H1 (cell line): ENCODE results near the gene GASK1B. TPM values are rescaled to one million over a fixed set of nuclear protein-coding genes. Genes with fewer than 3 reads are reported as not detected.

Experiments
- CTCF ChIA-PET: fragments of 300-600 bp; sonication (Branson Sonifier 250); formaldehyde crosslinking; loops from one replicate; lab custom pipeline; 2021; ENCODE audit not compliant: partially characterized antibody; lab: Charles Lee
- POLR2A ChIA-PET: fragments of 300-600 bp; sonication (Branson Sonifier 250); formaldehyde crosslinking; loops from one replicate; lab custom pipeline; 2021; ENCODE audit warnings: inconsistent platforms; ENCODE audit not compliant: partially characterized antibody; lab: Charles Lee
- DNase-seq, 2 experiments: peaks; one replicate each; pipeline versions ENCODE4 v3.0.0 to v3.0.0-alpha.2; 2010 to 2022; ENCODE audit warnings: low spot score in 2 of 2, low read depth in 1 of 2, mixed read lengths in 1 of 2
- FAIRE-seq: peaks from 2 replicates; lab custom pipeline; 2011; peaks lifted over from hg19 to GRCh38; lab: Jason Lieb, UNC
- H2AFZ ChIP-seq: 2 replicates; pipeline ENCODE4 v1.8.1; 2012; ENCODE audit warnings: low read length, inconsistent platforms
- H2AK5ac ChIP-seq: 2 replicates; pipeline ENCODE4 v1.6.1; 2013; ENCODE audit warnings: low read depth, low read length
- H2BK120ac ChIP-seq: replicated peaks from 2 replicates; pipeline ENCODE3; 2013; ENCODE audit warnings: low read depth, low read length, inconsistent platforms
- H2BK12ac ChIP-seq: 2 replicates; pipeline ENCODE4 v1.6.1; 2013; ENCODE audit warnings: low read depth, low read length
- H2BK15ac ChIP-seq: 2 replicates; pipeline ENCODE4 v1.6.1; 2013; ENCODE audit warnings: low read length
- H2BK20ac ChIP-seq: 2 replicates; pipeline ENCODE4 v1.6.1; 2013; ENCODE audit warnings: low read length
- H2BK5ac ChIP-seq: 2 replicates; pipeline ENCODE4 v1.6.1; 2013; ENCODE audit warnings: low read depth, low read length
- H3K14ac ChIP-seq: 2 replicates; pipeline ENCODE4 v1.6.1; 2013; ENCODE audit warnings: inconsistent platforms; ENCODE audit not compliant: insufficient read length
- H3K18ac ChIP-seq: 2 replicates; pipeline ENCODE4 v1.6.1; 2013; ENCODE audit warnings: low read length; ENCODE audit errors: extremely low read depth
- H3K23ac ChIP-seq: 2 replicates; pipeline ENCODE4 v1.6.1; 2013; ENCODE audit warnings: inconsistent platforms; ENCODE audit not compliant: insufficient read length
- H3K23me2 ChIP-seq: 2 replicates; pipeline ENCODE4 v1.6.1; 2013; ENCODE audit warnings: low read depth, low read length
- H3K27ac ChIP-seq: 2 replicates; pipeline ENCODE4 v1.6.1; 2011; ENCODE audit warnings: low read depth, low read length, inconsistent platforms
- H3K27me3 ChIP-seq, 4 experiments: replicated peaks in 1 of 4; 1 replicate in 1 of 4; 2 replicates in 3 of 4; pipeline versions ENCODE4 v1.6.1 to v1.8.1; 2011 to 2013; ENCODE audit warnings: low read length in 3 of 4, mild to moderate bottlenecking in 3 of 4, inconsistent platforms in 2 of 4, mixed read lengths in 2 of 4, moderate library complexity in 1 of 4; ENCODE audit not compliant: control insufficient read depth in 3 of 4, insufficient read depth in 3 of 4; ENCODE audit errors: extremely low read depth in 1 of 4
- H3K36me3 ChIP-seq, 4 experiments: 2 replicates each; pipeline versions ENCODE4 v1.6.1 to v1.8.1; 2011 to 2013; ENCODE audit warnings: mild to moderate bottlenecking in 4 of 4, low read length in 3 of 4, moderate library complexity in 2 of 4, control low read depth in 1 of 4, inconsistent platforms in 1 of 4; ENCODE audit not compliant: insufficient read depth in 4 of 4, control insufficient read depth in 2 of 4
- H3K4ac ChIP-seq: replicated peaks from 2 replicates; pipeline ENCODE3; 2013; ENCODE audit warnings: low read length, low read depth, mixed read lengths, inconsistent platforms; ENCODE audit not compliant: insufficient read length
- H3K4me1 ChIP-seq, 4 experiments: replicated peaks in 1 of 4; 1 replicate in 1 of 4; 2 replicates in 3 of 4; pipeline versions ENCODE4 v1.6.1 to v1.8.1; 2011 to 2013; ENCODE audit warnings: low read length in 3 of 4, inconsistent platforms in 2 of 4, mixed read lengths in 1 of 4; ENCODE audit not compliant: insufficient read depth in 4 of 4, control insufficient read depth in 3 of 4
- H3K4me2 ChIP-seq, 2 experiments: 2 replicates each; pipeline versions ENCODE4 v1.6.1 to v1.8.1; 2011 to 2013; ENCODE audit warnings: low read depth in 2 of 2, low read length in 2 of 2, control low read depth in 1 of 2, inconsistent platforms in 1 of 2, mild to moderate bottlenecking in 1 of 2; ENCODE audit not compliant: insufficient read depth in 1 of 2
- H3K4me3 ChIP-seq, 4 experiments: fragments of 200-600, 300-600 bp in 1 of 4; sonication (generic), shearing (Covaris generic), sonication (Bioruptor Twin) in 1 of 4; 2 replicates each; pipeline versions ENCODE4 v1.5.1 to v1.8.1; 2011 to 2016; ENCODE audit warnings: low read length in 4 of 4, low read depth in 3 of 4, control low read depth in 2 of 4, inconsistent platforms in 2 of 4, mild to moderate bottlenecking in 2 of 4, mixed read lengths in 1 of 4, moderate library complexity in 1 of 4; ENCODE audit not compliant: insufficient read depth in 2 of 4; ENCODE audit errors: extremely low read depth in 1 of 4
- H3K56ac ChIP-seq: replicated peaks from 2 replicates; pipeline ENCODE3; 2013; ENCODE audit warnings: low read depth, mild to moderate bottlenecking, mixed read lengths, low read length, inconsistent platforms; ENCODE audit not compliant: insufficient read length
- H3K79me1 ChIP-seq: 2 replicates; pipeline ENCODE4 v1.6.1; 2013; ENCODE audit warnings: low read depth, low read length, control low read depth
- H3K79me2 ChIP-seq, 2 experiments: 2 replicates each; pipeline versions ENCODE4 v1.6.1 to v1.8.1; 2012 to 2013; ENCODE audit warnings: low read length in 2 of 2, mild to moderate bottlenecking in 2 of 2, inconsistent platforms in 1 of 2; ENCODE audit not compliant: insufficient read depth in 2 of 2, control insufficient read depth in 1 of 2
- H3K9ac ChIP-seq, 4 experiments: replicated peaks in 1 of 4; 1 replicate in 1 of 4; 2 replicates in 3 of 4; pipeline versions ENCODE4 v1.6.1 to v1.8.1; 2011 to 2013; ENCODE audit warnings: low read depth in 3 of 4, low read length in 3 of 4, control low read depth in 2 of 4, mild to moderate bottlenecking in 2 of 4, moderate library complexity in 2 of 4, inconsistent platforms in 1 of 4; ENCODE audit errors: extremely low read depth in 1 of 4
- H3K9me3 ChIP-seq, 2 experiments: 2 replicates each; pipeline versions ENCODE4 v1.6.1 to v1.8.1; 2012 to 2013; ENCODE audit warnings: mild to moderate bottlenecking in 2 of 2, moderate library complexity in 2 of 2, control low read depth in 1 of 2, inconsistent platforms in 1 of 2, low read depth in 1 of 2, low read length in 1 of 2, mixed read lengths in 1 of 2; ENCODE audit not compliant: insufficient read depth in 2 of 2
- H4K20me1 ChIP-seq, 2 experiments: replicated peaks in 1 of 2; 2 replicates each; pipeline versions ENCODE3 to v1.8.1; 2011 to 2013; ENCODE audit warnings: inconsistent platforms in 2 of 2, low read length in 2 of 2, mild to moderate bottlenecking in 1 of 2; ENCODE audit not compliant: insufficient read depth in 2 of 2, control insufficient read depth in 1 of 2
- H4K5ac ChIP-seq: 2 replicates; pipeline ENCODE4 v1.6.1; 2013; ENCODE audit warnings: low read length, low read depth, mixed read lengths, inconsistent platforms; ENCODE audit not compliant: insufficient read length
- H4K8ac ChIP-seq: 2 replicates; pipeline ENCODE4 v1.8.0; 2013; ENCODE audit warnings: mild to moderate bottlenecking, moderate library complexity, low read length, inconsistent platforms; ENCODE audit not compliant: insufficient read depth; ENCODE audit errors: extremely low read depth
- H4K91ac ChIP-seq: replicated peaks from 2 replicates; pipeline ENCODE3; 2013; ENCODE audit warnings: low read length, mixed read lengths, inconsistent platforms; ENCODE audit not compliant: insufficient read length
- CBX8 ChIP-seq: fragments of 300-800, 300-1000 bp; sonication (generic); IDR thresholded peaks from 2 replicates; pipeline ENCODE4 v1.7.1; 2016; ENCODE audit warnings: low read depth, low read length, borderline replicate concordance
- KDM5A ChIP-seq: fragments of 200-600 bp; IDR thresholded peaks from 2 replicates; pipeline ENCODE4 v1.7.1; 2012; ENCODE audit warnings: mild to moderate bottlenecking, low read length, inconsistent platforms, mixed read lengths
- MAFK ChIP-seq: IDR thresholded peaks from 2 replicates; pipeline ENCODE4 v1.6.1; 2012; ENCODE audit warnings: low read depth, mild to moderate bottlenecking, improper control_type of control experiment, low read length
- NRF1 ChIP-seq: IDR thresholded peaks from 2 replicates; pipeline ENCODE4 v1.6.1; 2011; ENCODE audit warnings: mild to moderate bottlenecking, low read depth, low read length, improper control_type of control experiment
- RXRA ChIP-seq: IDR thresholded peaks from 2 replicates; pipeline ENCODE4 v1.6.1; 2011; ENCODE audit warnings: low read depth, mild to moderate bottlenecking, low read length, moderate library complexity; ENCODE audit not compliant: insufficient read depth
- SIN3A ChIP-seq, 2 experiments: IDR thresholded peaks in 1 of 2; conservative IDR thresholded peaks in 1 of 2; 2 replicates each; pipeline ENCODE4 v1.6.1; 2011 to 2012; ENCODE audit warnings: low read length in 2 of 2, improper control_type of control experiment in 1 of 2, low read depth in 1 of 2, mild to moderate bottlenecking in 1 of 2
- SIRT6 ChIP-seq: IDR thresholded peaks from one replicate; pipeline ENCODE4 v1.7.1; 2012; ENCODE audit warnings: low read length, inconsistent platforms
- SP4 ChIP-seq: IDR thresholded peaks from 2 replicates; pipeline ENCODE4 v1.6.1; 2012; ENCODE audit warnings: low read length, inconsistent platforms
- TBP ChIP-seq: IDR thresholded peaks from 2 replicates; pipeline ENCODE4 v1.6.1; 2011; ENCODE audit warnings: low read depth, low read length, improper control_type of control experiment
- WGBS, 2 experiments: shearing (Covaris generic) in 1 of 2; methylation state at CpG; one replicate each; pipeline versions ENCODE4 v1.1.6 to v1.1.7; 2013 to 2015; ENCODE audit warnings: low lambda C conversion rate in 2 of 2, mixed read lengths in 2 of 2, inconsistent platforms in 1 of 2, low coverage in 1 of 2, missing lambda C conversion rate in 1 of 2; ENCODE audit not compliant: insufficient replicate concordance in 2 of 2, insufficient coverage in 1 of 2, insufficient read length in 1 of 2; ENCODE audit errors: extremely low coverage in 1 of 2, missing lambda C conversion rate in 1 of 2; 5-methylcytosine and 5-hydroxymethylcytosine counted together
- polyA plus RNA-seq, 7 experiments: library from polyadenylated mRNA; depleted of rRNA in 3 of 7; stranded (reverse) in 5 of 7; unstranded in 2 of 7; fragments of >200 nt in 5 of 7; fragments of 200-250 nt in 2 of 7; gene quantifications; 1 replicate in 5 of 7; 2 replicates in 1 of 7; 4 replicates in 1 of 7; pipeline versions ENCODE4 v1.2.1 to v1.2.3, GENCODE V29; 2011 to 2013; ENCODE audit warnings: missing spikeins in 2 of 7, mixed read lengths in 2 of 7
- total RNA-seq: library from RNA; stranded (reverse); fragmentation: NEBNext Ultra II Directional; extraction: Animal tissue kit (Norgen Biotek cat#: 25700); gene quantifications from 2 replicates; pipeline ENCODE4 v1.2.1, GENCODE V29; 2021
- TF ChIP-seq, protein P1 (sequence below): IDR thresholded peaks from 2 replicates; pipeline ENCODE4 v1.6.1; 2011; ENCODE audit warnings: low read length, improper control_type of control experiment
- TF ChIP-seq, protein P2 (sequence below): IDR thresholded peaks from 2 replicates; pipeline ENCODE4 v1.6.1; 2012; ENCODE audit warnings: low read length, inconsistent platforms

Gene GASK1B
- total and polyA plus RNA-seq, 2 of the 8 experiments (the other 6 are each of a cell fraction or from before 2014, with no cell fraction given): not detected

DNA sequence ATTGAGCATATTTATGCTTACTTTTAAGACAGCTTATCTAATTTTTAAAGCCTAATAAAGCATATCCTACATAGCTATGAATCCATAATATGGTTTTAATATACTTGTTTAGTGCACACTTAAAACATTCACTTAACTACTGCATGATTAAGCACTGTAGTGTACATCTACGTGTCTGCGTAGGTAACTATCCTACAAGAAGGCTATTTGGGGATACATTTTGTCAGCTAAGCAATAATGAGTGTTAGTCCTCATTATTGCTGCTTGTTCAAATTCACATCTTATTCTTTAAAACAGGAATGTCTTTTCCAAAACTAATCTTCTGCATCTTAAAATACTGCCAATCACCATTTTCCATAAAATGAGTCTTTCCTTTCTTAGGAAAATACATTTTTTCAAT, 38.6 kb downstream of the GASK1B start:
- no peak overlapping the region for H3K56ac ChIP-seq
- POLR2A ChIA-PET: no interaction called here
- no peak overlapping the region for H3K23ac ChIP-seq
- H2BK12ac ChIP-seq: no peak overlapping the region
- no peaks in the 10 kb centered on the region for H3K79me2 ChIP-seq
- TF ChIP-seq RXRA: no peak
- TF ChIP-seq SIRT6: no peak
- TF ChIP-seq TBP: no peak
- TF ChIP-seq, protein P1, sequence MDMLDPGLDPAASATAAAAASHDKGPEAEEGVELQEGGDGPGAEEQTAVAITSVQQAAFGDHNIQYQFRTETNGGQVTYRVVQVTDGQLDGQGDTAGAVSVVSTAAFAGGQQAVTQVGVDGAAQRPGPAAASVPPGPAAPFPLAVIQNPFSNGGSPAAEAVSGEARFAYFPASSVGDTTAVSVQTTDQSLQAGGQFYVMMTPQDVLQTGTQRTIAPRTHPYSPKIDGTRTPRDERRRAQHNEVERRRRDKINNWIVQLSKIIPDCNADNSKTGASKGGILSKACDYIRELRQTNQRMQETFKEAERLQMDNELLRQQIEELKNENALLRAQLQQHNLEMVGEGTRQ: no peak
- no peak for TF ChIP-seq SP4
- no peak for TF ChIP-seq CBX8
- TF ChIP-seq SIN3A (conservative IDR thresholded peaks at IDR 0.05 in 1 of 2, IDR thresholded peaks at IDR 0.05 in 1 of 2; ENCODE audit: low read depth in 1 of 2, low read length in 2 of 2): no peak
- TF ChIP-seq, protein P2, sequence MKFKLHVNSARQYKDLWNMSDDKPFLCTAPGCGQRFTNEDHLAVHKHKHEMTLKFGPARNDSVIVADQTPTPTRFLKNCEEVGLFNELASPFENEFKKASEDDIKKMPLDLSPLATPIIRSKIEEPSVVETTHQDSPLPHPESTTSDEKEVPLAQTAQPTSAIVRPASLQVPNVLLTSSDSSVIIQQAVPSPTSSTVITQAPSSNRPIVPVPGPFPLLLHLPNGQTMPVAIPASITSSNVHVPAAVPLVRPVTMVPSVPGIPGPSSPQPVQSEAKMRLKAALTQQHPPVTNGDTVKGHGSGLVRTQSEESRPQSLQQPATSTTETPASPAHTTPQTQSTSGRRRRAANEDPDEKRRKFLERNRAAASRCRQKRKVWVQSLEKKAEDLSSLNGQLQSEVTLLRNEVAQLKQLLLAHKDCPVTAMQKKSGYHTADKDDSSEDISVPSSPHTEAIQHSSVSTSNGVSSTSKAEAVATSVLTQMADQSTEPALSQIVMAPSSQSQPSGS: no peak
- no peak for TF ChIP-seq KDM5A
- no peak for TF ChIP-seq MAFK
- no peak for TF ChIP-seq NRF1
- H3K27ac ChIP-seq: no peak overlapping the region
- H3K4me1 ChIP-seq: no peaks in the 10 kb centered on the region
- H2BK20ac ChIP-seq: no peak overlapping the region
- H2AFZ ChIP-seq: no peak overlapping the region
- H2BK15ac ChIP-seq: no peak overlapping the region
- H4K91ac ChIP-seq: no peak overlapping the region
- no peak overlapping the region for H2BK5ac ChIP-seq
- no peak overlapping the region for H3K4me2 ChIP-seq
- H3K4ac ChIP-seq: no peak overlapping the region
- H3K18ac ChIP-seq: no peak overlapping the region
- no peaks in the 10 kb centered on the region; a peak in 1 of 7 replicates for H3K27me3 ChIP-seq
- H3K14ac ChIP-seq: no peak overlapping the region
- no peaks in the 10 kb centered on the region for H3K36me3 ChIP-seq
- no peak for DNase-seq
- H3K9me3 ChIP-seq: no peaks in the 10 kb centered on the region
- H3K9ac ChIP-seq: no peak overlapping the region
- CTCF ChIA-PET: no interaction called here
- no peak overlapping the region for H2AK5ac ChIP-seq
- no peak for FAIRE-seq
- no peak overlapping the region for H4K5ac ChIP-seq
- H3K23me2 ChIP-seq: no peaks in the 10 kb centered on the region
- no peak overlapping the region for H3K4me3 ChIP-seq
- H4K8ac ChIP-seq: no peak overlapping the region
- no peaks in the 10 kb centered on the region for H3K79me1 ChIP-seq
- WGBS, 2 experiments: 48% methylated on average over 2 of the region's 2 CpGs; no CpG with 5 or more reads in 1 of the 2 experiments
- no peaks in the 10 kb centered on the region for H4K20me1 ChIP-seq
- H2BK120ac ChIP-seq: no peak overlapping the region
